GM12878 (cell line): Measurements from ENCODE around the gene RAP1B. TPM values are rescaled to one million over a fixed set of nuclear protein-coding genes. Genes with fewer than 3 reads are reported as not detected.

ENCODE experiments used
- ATF7 ChIP-seq: fragments of 450-650 bp; IDR thresholded peaks from 2 replicates; pipeline ENCODE4 v1.6.1; 2016; ENCODE audit warnings: low read depth, mild to moderate bottlenecking
- CBX3 ChIP-seq: fragments of 200-600 bp; sonication (generic); IDR thresholded peaks from 2 replicates; pipeline ENCODE4 v1.6.1; 2016; ENCODE audit warnings: low read depth, borderline replicate concordance
- EZH2 ChIP-seq: IDR thresholded peaks from 2 replicates; pipeline ENCODE4 v1.6.1; 2012; ENCODE audit warnings: low read depth, mild to moderate bottlenecking, control low read depth, inconsistent platforms, low read length, borderline replicate concordance; ENCODE audit not compliant: control insufficient read depth
- FOXK2 ChIP-seq: fragments of 450-650 bp; IDR thresholded peaks from 2 replicates; pipeline ENCODE4 v1.6.1; 2017; ENCODE audit warnings: mild to moderate bottlenecking, moderate library complexity
- GABPA ChIP-seq: IDR thresholded peaks from 2 replicates; pipeline ENCODE4 v1.6.1; 2014; ENCODE audit warnings: antibody characterized with exemption, low read depth, mild to moderate bottlenecking, inconsistent platforms
- GATAD2B ChIP-seq: fragments of 450-650 bp; conservative IDR thresholded peaks from 2 replicates; pipeline ENCODE4 v1.6.1; 2017; ENCODE audit warnings: low read depth, mild to moderate bottlenecking, moderate library complexity
- HDAC2 ChIP-seq: fragments of 200-600 bp; sonication (generic); IDR thresholded peaks from 2 replicates; pipeline ENCODE4 v1.6.1; 2017
- HDAC6 ChIP-seq: fragments of 200-600 bp; sonication (generic); IDR thresholded peaks from one replicate; pipeline ENCODE4 v1.8.0; 2017; ENCODE audit warnings: antibody characterized with exemption; ENCODE audit not compliant: unreplicated experiment
- MAX ChIP-seq: IDR thresholded peaks from 2 replicates; pipeline ENCODE4 v1.6.1; 2012; ENCODE audit warnings: low read depth, low read length, improper control_type of control experiment
- MXI1 ChIP-seq: fragments of 150-350 bp; IDR thresholded peaks from 2 replicates; pipeline ENCODE4 v1.6.1; 2011; ENCODE audit warnings: low read depth, mild to moderate bottlenecking, inconsistent platforms, low read length, improper control_type of control experiment
- MYC ChIP-seq: IDR thresholded peaks from 2 replicates; pipeline ENCODE4 v1.6.1; 2011; ENCODE audit warnings: mild to moderate bottlenecking, low read length, moderate library complexity, inconsistent platforms; ENCODE audit not compliant: insufficient read depth, insufficient replicate concordance, insufficient read length, severe bottlenecking
- NBN ChIP-seq: fragments of 450-650 bp; IDR thresholded peaks from 2 replicates; pipeline ENCODE4 v1.6.1; 2016
- NFIC ChIP-seq: IDR thresholded peaks from 2 replicates; pipeline ENCODE4 v1.6.1; 2012; ENCODE audit warnings: low read depth, mild to moderate bottlenecking, inconsistent platforms, low read length, moderate library complexity
- NR2C2 ChIP-seq: IDR thresholded peaks from 2 replicates; pipeline ENCODE4 v1.6.1; 2011; ENCODE audit warnings: borderline replicate concordance, low read depth; ENCODE audit not compliant: control insufficient read depth, insufficient read length
- NR2F1 ChIP-seq: fragments of 450-650 bp; conservative IDR thresholded peaks from 2 replicates; pipeline ENCODE4 v1.6.1; 2017; ENCODE audit warnings: mild to moderate bottlenecking
- PKNOX1 ChIP-seq: fragments of 450-650 bp; IDR thresholded peaks from 2 replicates; pipeline ENCODE4 v1.6.1; 2016; ENCODE audit warnings: mild to moderate bottlenecking
- POLR2A ChIP-seq: IDR thresholded peaks from 2 replicates; pipeline ENCODE4 v1.6.1; 2011; ENCODE audit warnings: low read depth, mild to moderate bottlenecking, low read length
- RAD21 ChIP-seq: IDR thresholded peaks from 2 replicates; pipeline ENCODE4 v1.6.1; 2011; ENCODE audit warnings: mild to moderate bottlenecking, low read depth, low read length, moderate library complexity; ENCODE audit not compliant: insufficient read depth
- RAD51 ChIP-seq: fragments of 450-650 bp; IDR thresholded peaks from 2 replicates; pipeline ENCODE4 v1.6.1; 2016; ENCODE audit warnings: moderate library complexity, mild to moderate bottlenecking, inconsistent platforms
- SUZ12 ChIP-seq: fragments of 200-600 bp; sonication (generic); IDR thresholded peaks from one replicate; pipeline ENCODE4 v1.6.1; 2018; ENCODE audit warnings: antibody characterized with exemption, mild to moderate bottlenecking; ENCODE audit not compliant: unreplicated experiment
- TCF12 ChIP-seq: IDR thresholded peaks from 2 replicates; pipeline ENCODE4 v1.6.1; 2011; ENCODE audit warnings: low read depth, mild to moderate bottlenecking, low read length
- TCF7 ChIP-seq: IDR thresholded peaks from 2 replicates; pipeline ENCODE4 v1.6.1; 2014; ENCODE audit warnings: antibody characterized with exemption, borderline replicate concordance
- ZNF207 ChIP-seq: fragments of 450-650 bp; IDR thresholded peaks from 2 replicates; pipeline ENCODE4 v1.6.1; 2014; ENCODE audit warnings: antibody characterized with exemption, mild to moderate bottlenecking, borderline replicate concordance
- ZNF217 ChIP-seq: fragments of 450-650 bp; IDR thresholded peaks from 2 replicates; pipeline ENCODE4 v1.6.1; 2017; ENCODE audit warnings: antibody characterized with exemption, mild to moderate bottlenecking
- ZNF384 ChIP-seq: IDR thresholded peaks from 2 replicates; pipeline ENCODE4 v1.6.1; 2012; ENCODE audit warnings: low read depth, mild to moderate bottlenecking, low read length, improper control_type of control experiment, borderline replicate concordance
- ZNF622 ChIP-seq: fragments of 450-650 bp; IDR thresholded peaks from 2 replicates; pipeline ENCODE4 v1.6.1; 2017; ENCODE audit warnings: mild to moderate bottlenecking, inconsistent platforms
- polyA plus RNA-seq, 11 experiments: library from polyadenylated mRNA; depleted of rRNA in 4 of 11; unstranded in 6 of 11; stranded (reverse) in 5 of 11; fragments of >200 nt; fragmentation: Nextera tagmentation in 4 of 11; fragmentation: Illumina TruSeq in 1 of 11; extraction: Ambion mirVana in 4 of 11; extraction: Trizol in 1 of 11; gene quantifications; 1 replicate in 1 of 11; 2 replicates in 10 of 11; pipeline versions ENCODE4 v1.2.1 to v1.2.3, GENCODE V29; 2011 to 2016; ENCODE audit warnings: inconsistent platforms in 2 of 11, missing spikeins in 2 of 11, low read depth in 1 of 11
- total RNA-seq, 4 experiments: library from RNA; depleted of rRNA in 3 of 4; stranded (reverse); fragments of >200 nt in 3 of 4; fragmentation: Illumina TruSeq in 1 of 4; extraction: Trizol in 1 of 4; gene quantifications; 2 replicates each; pipeline versions ENCODE4 v1.2.1 to v1.2.3, GENCODE V29; 2013 to 2021
- TF ChIP-seq, protein P1 (sequence below): fragments of 450-650 bp; formaldehyde crosslinking; IDR thresholded peaks from 2 replicates; pipeline ENCODE4 v1.4.0; 2020; ENCODE audit warnings: mild to moderate bottlenecking, moderate library complexity

Gene RAP1B
- total and polyA plus RNA-seq, 10 of the 15 experiments (the other 5 are each of a cell fraction or from before 2014, with no cell fraction given): 88.9 to 219 (median 127) TPM

GRCh38 chr12:68686595-68687521, 76.2 kb downstream of the RAP1B start, which contains the start of gene NUP107 (continued):
- TF ChIP-seq ZNF217 (no peak), POLR2A (peak; percentile 94), NFIC (peak; percentile 44; the same call in 1 of the 2 replicates), MXI1 (peak; percentile 98), MYC (peak; percentile 70), TCF7 (peak; percentile 75; the same call in 1 of the 2 replicates), NR2F1 (peak; percentile 50; the same call in 1 of the 2 replicates), RAD51 (no peak), MAX (peak; percentile 47; the same call in 1 of the 2 replicates), TCF12 (0 out of 2 replicates have a peak, but pooled peaks have one; percentile 60), RAD21 (0 out of 2 replicates have a peak, but pooled peaks have one; percentile 10), HDAC2 (no peak; the same call in 1 of the 2 replicates), GABPA (peak; percentile 100), HDAC6 (no peak), ZNF622 (no peak), ZNF384 (no peak), NR2C2 (peak; percentile 100), ATF7 (peak; percentile 55; the same call in 1 of the 2 replicates), FOXK2 (peak; percentile 66), EZH2 (no peak), PKNOX1 (peak; percentile 86), SUZ12 (no peak), NBN (peak; percentile 95), CBX3 (no peak), GATAD2B (peak; percentile 79), ZNF207 (peak; percentile 90; the same call in 1 of the 2 replicates)
- TF ChIP-seq, protein P1, sequence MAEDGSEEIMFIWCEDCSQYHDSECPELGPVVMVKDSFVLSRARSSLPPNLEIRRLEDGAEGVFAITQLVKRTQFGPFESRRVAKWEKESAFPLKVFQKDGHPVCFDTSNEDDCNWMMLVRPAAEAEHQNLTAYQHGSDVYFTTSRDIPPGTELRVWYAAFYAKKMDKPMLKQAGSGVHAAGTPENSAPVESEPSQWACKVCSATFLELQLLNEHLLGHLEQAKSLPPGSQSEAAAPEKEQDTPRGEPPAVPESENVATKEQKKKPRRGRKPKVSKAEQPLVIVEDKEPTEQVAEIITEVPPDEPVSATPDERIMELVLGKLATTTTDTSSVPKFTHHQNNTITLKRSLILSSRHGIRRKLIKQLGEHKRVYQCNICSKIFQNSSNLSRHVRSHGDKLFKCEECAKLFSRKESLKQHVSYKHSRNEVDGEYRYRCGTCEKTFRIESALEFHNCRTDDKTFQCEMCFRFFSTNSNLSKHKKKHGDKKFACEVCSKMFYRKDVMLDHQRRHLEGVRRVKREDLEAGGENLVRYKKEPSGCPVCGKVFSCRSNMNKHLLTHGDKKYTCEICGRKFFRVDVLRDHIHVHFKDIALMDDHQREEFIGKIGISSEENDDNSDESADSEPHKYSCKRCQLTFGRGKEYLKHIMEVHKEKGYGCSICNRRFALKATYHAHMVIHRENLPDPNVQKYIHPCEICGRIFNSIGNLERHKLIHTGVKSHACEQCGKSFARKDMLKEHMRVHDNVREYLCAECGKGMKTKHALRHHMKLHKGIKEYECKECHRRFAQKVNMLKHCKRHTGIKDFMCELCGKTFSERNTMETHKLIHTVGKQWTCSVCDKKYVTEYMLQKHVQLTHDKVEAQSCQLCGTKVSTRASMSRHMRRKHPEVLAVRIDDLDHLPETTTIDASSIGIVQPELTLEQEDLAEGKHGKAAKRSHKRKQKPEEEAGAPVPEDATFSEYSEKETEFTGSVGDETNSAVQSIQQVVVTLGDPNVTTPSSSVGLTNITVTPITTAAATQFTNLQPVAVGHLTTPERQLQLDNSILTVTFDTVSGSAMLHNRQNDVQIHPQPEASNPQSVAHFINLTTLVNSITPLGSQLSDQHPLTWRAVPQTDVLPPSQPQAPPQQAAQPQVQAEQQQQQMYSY (CRISPR knock-in tag): 0 out of 2 replicates have a peak, but pooled peaks have one; percentile 30
